MM.1S (cell line): ENCODE results near the gene FCSK.

Experiments used
- DNase-seq: peaks from one replicate; pipeline ENCODE4 v3.0.0-alpha.2; 2015
- H2AFZ ChIP-seq: fragments of 300-600 bp; sonication (generic); 2 replicates; pipeline ENCODE4 v1.6.0; 2016; ENCODE audit warnings: antibody characterized with exemption, low read length
- H3F3A ChIP-seq: fragments of 300-600 bp; sonication (generic); 2 replicates; pipeline ENCODE4 v1.6.1; 2016; ENCODE audit warnings: mild to moderate bottlenecking, antibody characterized with exemption, low read length, moderate library complexity, mixed read lengths; ENCODE audit not compliant: insufficient read depth
- H3K27ac ChIP-seq: fragments of 300-600 bp; sonication (generic); 2 replicates; pipeline ENCODE4 v1.5.1; 2016; ENCODE audit warnings: mild to moderate bottlenecking, low read length
- H3K27me3 ChIP-seq: fragments of 300-600 bp; sonication (generic); replicated peaks from 2 replicates; pipeline ENCODE4 v1.6.0; 2016; ENCODE audit warnings: low read length; ENCODE audit not compliant: insufficient read depth
- H3K36me3 ChIP-seq: fragments of 300-600 bp; sonication (generic); replicated peaks from 2 replicates; pipeline ENCODE4 v1.6.1; 2016; ENCODE audit warnings: mild to moderate bottlenecking, low read length, mixed read lengths; ENCODE audit not compliant: insufficient read depth
- H3K4me1 ChIP-seq: fragments of 300-600 bp; sonication (generic); 2 replicates; pipeline ENCODE4 v1.6.1; 2016; ENCODE audit warnings: low read length, mixed read lengths
- H3K4me2 ChIP-seq: fragments of 300-600 bp; sonication (generic); 2 replicates; pipeline ENCODE4 v1.6.0; 2016; ENCODE audit warnings: low read depth, low read length
- H3K4me3 ChIP-seq: fragments of 300-600 bp; sonication (generic); 2 replicates; pipeline ENCODE4 v1.5.1; 2016; ENCODE audit warnings: low read length, mixed read lengths
- H3K79me2 ChIP-seq: fragments of 300-600 bp; sonication (generic); 2 replicates; pipeline ENCODE4 v1.6.1; 2016; ENCODE audit warnings: mixed run types, low read length, mixed read lengths
- H3K9ac ChIP-seq: fragments of 300-600 bp; sonication (generic); 2 replicates; pipeline ENCODE4 v1.6.1; 2016; ENCODE audit warnings: low read length, mixed read lengths
- H3K9me2 ChIP-seq: fragments of 300-600 bp; sonication (generic); replicated peaks from 2 replicates; pipeline ENCODE4 v1.6.1; 2016; ENCODE audit warnings: mild to moderate bottlenecking, low read length, mixed read lengths; ENCODE audit not compliant: insufficient read depth
- H3K9me3 ChIP-seq: fragments of 300-600 bp; sonication (generic); replicated peaks from 2 replicates; pipeline ENCODE4 v1.6.1; 2016; ENCODE audit warnings: mild to moderate bottlenecking, low read length, mixed read lengths; ENCODE audit not compliant: insufficient read depth
- H4K20me1 ChIP-seq: fragments of 300-600 bp; sonication (generic); 2 replicates; pipeline ENCODE4 v1.6.1; 2016; ENCODE audit warnings: mild to moderate bottlenecking, low read length, moderate library complexity, mixed read lengths; ENCODE audit not compliant: insufficient read depth
- CTCF ChIP-seq: fragments of 300-600 bp; sonication (generic); IDR thresholded peaks from 2 replicates; pipeline ENCODE4 v1.5.1; 2016; ENCODE audit warnings: antibody characterized with exemption, low read length, mixed read lengths
- EZH2 ChIP-seq: fragments of 300-600 bp; sonication (generic); optimal IDR thresholded peaks from 2 replicates; pipeline ENCODE3; 2017; ENCODE audit warnings: low read depth, mild to moderate bottlenecking, antibody characterized with exemption, low read length, mixed read lengths
- EZH2phosphoT487 ChIP-seq: fragments of 300-600 bp; sonication (generic); IDR thresholded peaks from 2 replicates; pipeline ENCODE4 v1.6.1; 2018; ENCODE audit warnings: antibody characterized with exemption, low read length

The FCSK gene

GRCh38 chr16:70437017-70437581 lies 17.3 kb upstream of the FCSK start:
- H3K27me3 ChIP-seq: no peaks in the 10 kb centered on the region
- H3F3A ChIP-seq: peaks cover 11% of the 10 kb centered on the region; the same call in 1 of the 2 replicates
- H3K9me3 ChIP-seq: no peaks in the 10 kb centered on the region
- no peak overlapping the region for H2AFZ ChIP-seq
- H3K79me2 ChIP-seq: peaks cover 44% of the 10 kb centered on the region
- peaks cover 35% of the 10 kb centered on the region for H3K4me1 ChIP-seq
- no peak overlapping the region for H3K9ac ChIP-seq
- TF ChIP-seq EZH2phosphoT487: no peak
- no peak for TF ChIP-seq EZH2
- no peak for TF ChIP-seq CTCF
- no peak overlapping the region for H3K27ac ChIP-seq
- no peaks in the 10 kb centered on the region for H4K20me1 ChIP-seq
- H3K9me2 ChIP-seq: no peaks in the 10 kb centered on the region
- DNase-seq: no peak
- peak overlapping the region; percentile 90; the same call in 1 of the 2 replicates for H3K4me2 ChIP-seq
- no peak overlapping the region; the same call in 1 of the 2 replicates for H3K4me3 ChIP-seq
- no peaks in the 10 kb centered on the region for H3K36me3 ChIP-seq

GRCh38 chr16:70437582-70438557 lies 16.5 kb upstream of the FCSK start:
- DNase-seq: no peak
- Histone ChIP-seq H3F3A (peaks cover 5% of the 10 kb centered on the region; the same call in 1 of the 2 replicates), H3K27me3 (no peaks in the 10 kb centered on the region), H3K4me3 (peak overlapping the region; percentile 68), H3K9ac (peak overlapping the region; percentile 34; the same call in 1 of the 2 replicates), H3K79me2 (peaks cover 43% of the 10 kb centered on the region), H3K4me2 (peak overlapping the region; percentile 90), H2AFZ (peak overlapping the region; percentile 22), H4K20me1 (no peaks in the 10 kb centered on the region), H3K9me2 (no peaks in the 10 kb centered on the region), H3K9me3 (no peaks in the 10 kb centered on the region), H3K4me1 (peaks cover 28% of the 10 kb centered on the region), H3K27ac (no peak overlapping the region), H3K36me3 (no peaks in the 10 kb centered on the region)
- TF ChIP-seq EZH2 (no peak), EZH2phosphoT487 (no peak), CTCF (no peak)

- no peak for DNase-seq
- H3K9me3 ChIP-seq: no peaks in the 10 kb centered on the region
- peak overlapping the region; percentile 22 for H2AFZ ChIP-seq
- H3K27me3 ChIP-seq: no peaks in the 10 kb centered on the region
- peak overlapping the region; percentile 34; the same call in 1 of the 2 replicates for H3K9ac ChIP-seq
- H3K4me3 ChIP-seq: peak overlapping the region; percentile 68
- no peaks in the 10 kb centered on the region for H3F3A ChIP-seq
- H3K36me3 ChIP-seq: no peaks in the 10 kb centered on the region
- H3K9me2 ChIP-seq: no peaks in the 10 kb centered on the region
- no peaks in the 10 kb centered on the region for H4K20me1 ChIP-seq
- H3K4me2 ChIP-seq: peak overlapping the region; percentile 90
- TF ChIP-seq EZH2: no peak
- TF ChIP-seq EZH2phosphoT487: no peak
- TF ChIP-seq CTCF: no peak
- H3K4me1 ChIP-seq: peaks cover 21% of the 10 kb centered on the region
- H3K79me2 ChIP-seq: peaks cover 39% of the 10 kb centered on the region
- no peak overlapping the region for H3K27ac ChIP-seq
Observed at GRCh38 chr16:70438585-70438968, 15.8 kb upstream of the FCSK start.
